ENCODE measurements around the gene ETFA.

- no peak for TF ChIP-seq EP300 (IDR thresholded peaks at IDR 0.05; ENCODE audit: borderline replicate concordance in 1 of 2, control insufficient read depth in 1 of 2, low read depth in 2 of 2, low read length in 2 of 2)
- TF ChIP-seq CTCF (IDR thresholded peaks at IDR 0.05 in 2 of 3, conservative IDR thresholded peaks at IDR 0.05 in 1 of 3; ENCODE audit: control insufficient read depth in 2 of 3, extremely low read depth in 1 of 3, insufficient read depth in 1 of 3, low read depth in 3 of 3, low read length in 3 of 3): no peak
- TF ChIP-seq POLR2AphosphoS5 (IDR thresholded peaks at IDR 0.05; ENCODE audit: low read length): no peak
Observed at GRCh38 chr15:76196269-76197231, 114.7 kb downstream of the ETFA start.

All from GM12878 (cell line).